NCI-H446 treated with DMSO at 0.1 percent for 48 hours (cell line): ENCODE measurements around the gene GMPR2.
"Not testable (repeated sequence)": the region's sequence is repeated elsewhere in the genome, so short reads cannot be mapped to it uniquely, and the experiment has no call there.

ENCODE experiments used
- DNase-seq: peaks from one replicate; lab custom pipeline; 2025; lab: John Stamatoyannopoulos, UW

GMPR2 gene

DNA sequence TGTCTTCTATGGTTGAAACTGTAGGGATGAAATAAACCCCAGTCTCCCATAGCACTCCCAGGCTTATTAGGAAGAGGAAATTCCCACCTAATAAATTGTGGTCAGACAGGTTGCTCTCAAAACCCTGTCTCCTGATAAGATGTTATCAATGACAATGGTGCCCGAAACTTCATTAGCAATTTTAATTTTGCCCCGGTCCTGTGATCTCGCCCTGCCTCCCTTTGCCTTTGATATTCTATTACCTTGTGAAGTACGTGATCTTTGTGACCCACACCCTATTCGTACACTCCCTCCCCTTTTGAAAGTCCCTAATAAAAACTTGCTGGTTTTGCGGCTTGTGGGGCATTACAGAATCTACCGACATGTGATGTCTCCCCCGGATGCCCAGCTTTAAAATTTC is 30.2 kb upstream of the GMPR2 start:
- not testable (repeated sequence) for DNase-seq

DNA sequence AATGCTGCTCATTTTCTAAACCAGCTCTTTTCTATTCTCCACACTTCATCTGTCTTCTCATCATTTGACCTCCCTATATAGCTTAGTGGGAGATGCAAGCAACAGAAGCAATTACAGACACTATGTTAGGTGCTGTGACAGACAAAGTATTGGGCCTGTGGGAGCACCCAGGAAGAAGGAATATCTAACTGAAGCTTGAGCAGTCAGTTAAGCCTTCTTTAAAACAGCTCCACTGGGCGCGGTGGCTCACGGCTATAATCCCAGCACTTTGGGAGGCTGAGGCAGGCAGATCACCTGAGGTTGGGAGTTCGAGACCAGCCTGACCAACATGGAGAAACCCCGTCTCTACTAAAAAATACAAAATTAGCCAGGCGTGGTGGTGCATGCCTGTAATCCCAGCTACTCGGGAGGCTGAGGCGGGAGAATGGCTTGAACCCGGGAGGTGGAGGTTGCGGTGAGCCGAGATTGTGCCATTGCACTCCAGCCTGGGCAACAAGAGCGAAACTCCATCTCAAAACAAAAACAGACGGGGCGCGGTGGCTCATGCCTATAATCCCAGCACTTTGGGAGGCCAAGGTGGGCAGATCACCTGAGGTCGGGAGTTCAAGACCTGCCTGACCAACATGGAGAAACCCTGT is 29.4 kb upstream of the GMPR2 start:
- not testable (repeated sequence) for DNase-seq

DNA sequence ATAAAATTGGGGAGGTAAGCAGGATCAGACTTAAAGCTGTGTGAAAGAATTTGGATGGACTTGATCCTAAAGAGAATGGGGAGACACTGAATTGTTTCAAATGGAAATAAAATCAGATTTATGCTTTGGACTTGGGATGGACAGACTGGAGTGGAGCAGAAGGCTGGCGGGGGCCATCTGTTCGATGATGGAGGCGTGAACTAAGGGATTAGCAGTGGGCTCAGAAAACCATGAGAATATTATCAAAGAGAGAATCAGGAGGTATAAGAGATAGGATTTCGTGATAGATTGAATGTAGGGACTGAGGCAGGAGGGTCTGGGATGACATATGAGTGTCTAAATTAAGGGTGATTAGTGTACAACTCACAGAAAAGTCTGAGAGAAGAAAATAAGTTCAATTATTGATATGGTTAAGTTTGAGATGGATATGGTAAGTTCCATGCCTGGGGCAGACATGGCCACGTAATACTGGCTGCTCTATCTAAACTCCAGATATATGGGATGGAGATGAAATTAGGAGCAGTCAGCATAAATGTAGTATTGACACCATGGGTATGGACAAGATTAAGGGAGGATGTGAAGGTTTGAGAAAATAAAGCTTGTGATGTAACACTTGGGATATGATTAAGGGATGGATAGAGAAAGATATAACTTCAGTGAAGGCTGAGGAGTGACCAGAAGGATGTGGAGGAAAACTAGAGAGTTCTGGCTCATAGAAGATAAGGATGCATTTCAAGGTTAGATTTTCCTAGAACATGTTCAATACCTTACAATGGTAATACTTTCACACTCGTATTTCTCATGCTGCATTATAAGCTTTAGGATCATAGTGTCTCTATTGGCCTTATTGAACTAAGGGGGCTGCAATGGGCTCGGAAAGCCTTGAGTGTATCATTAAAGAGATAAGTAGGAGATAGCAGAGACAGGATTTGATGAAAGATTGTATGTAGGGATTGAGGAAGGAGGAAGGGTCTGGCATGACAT is 28.3 kb upstream of the GMPR2 start:
- DNase-seq: no peak

DNA sequence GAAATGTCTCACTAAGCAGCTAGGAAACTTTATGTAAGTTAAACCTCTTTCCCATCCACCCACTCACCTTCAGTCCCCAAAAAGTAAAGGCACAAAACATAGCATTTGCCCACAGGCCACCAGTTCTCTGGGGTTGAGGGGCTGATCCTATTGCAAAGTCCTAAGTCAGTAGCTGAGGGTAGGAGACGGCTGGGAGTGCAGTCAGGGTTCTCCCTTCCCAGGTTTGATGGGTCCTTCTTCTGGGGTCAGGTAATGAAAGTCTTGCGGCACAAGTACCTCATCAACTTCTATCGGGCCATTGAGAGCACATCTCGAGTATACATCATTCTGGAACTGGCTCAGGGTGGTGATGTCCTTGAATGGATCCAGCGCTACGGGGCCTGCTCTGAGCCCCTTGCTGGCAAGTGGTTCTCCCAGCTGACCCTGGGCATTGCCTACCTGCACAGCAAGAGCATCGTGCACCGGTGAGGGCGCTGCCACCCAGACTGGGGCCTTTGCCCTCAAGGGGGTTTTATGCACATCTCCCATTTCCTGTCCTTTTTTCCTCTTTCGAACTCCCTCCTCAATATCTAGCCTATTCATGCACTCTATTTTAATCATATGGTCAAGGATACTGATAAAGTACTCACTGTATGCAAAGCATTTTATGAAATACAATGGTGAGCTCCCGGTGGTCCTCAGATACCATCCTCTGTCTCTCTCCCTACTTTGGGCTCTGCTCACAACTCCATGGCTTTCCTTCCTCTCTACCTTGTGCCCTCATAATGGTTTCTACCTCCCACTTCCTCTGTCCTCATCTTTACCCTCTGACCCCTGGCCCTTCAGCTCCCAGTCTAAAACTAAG is 26.2 kb upstream of the GMPR2 start:
- no peak for DNase-seq

DNA sequence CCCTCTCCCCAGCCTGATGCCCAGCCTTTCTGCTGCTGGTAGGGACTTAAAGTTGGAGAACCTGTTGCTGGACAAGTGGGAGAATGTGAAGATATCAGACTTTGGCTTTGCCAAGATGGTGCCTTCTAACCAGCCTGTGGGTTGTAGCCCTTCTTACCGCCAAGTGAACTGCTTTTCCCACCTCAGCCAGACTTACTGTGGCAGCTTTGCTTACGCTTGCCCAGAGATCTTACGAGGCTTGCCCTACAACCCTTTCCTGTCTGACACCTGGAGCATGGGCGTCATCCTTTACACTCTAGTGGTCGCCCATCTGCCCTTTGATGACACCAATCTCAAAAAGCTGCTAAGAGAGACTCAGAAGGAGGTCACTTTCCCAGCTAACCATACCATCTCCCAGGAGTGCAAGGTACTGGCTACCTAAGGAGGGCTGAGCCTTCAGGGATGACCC is 25.6 kb upstream of the GMPR2 start:
- DNase-seq: no peak

DNA sequence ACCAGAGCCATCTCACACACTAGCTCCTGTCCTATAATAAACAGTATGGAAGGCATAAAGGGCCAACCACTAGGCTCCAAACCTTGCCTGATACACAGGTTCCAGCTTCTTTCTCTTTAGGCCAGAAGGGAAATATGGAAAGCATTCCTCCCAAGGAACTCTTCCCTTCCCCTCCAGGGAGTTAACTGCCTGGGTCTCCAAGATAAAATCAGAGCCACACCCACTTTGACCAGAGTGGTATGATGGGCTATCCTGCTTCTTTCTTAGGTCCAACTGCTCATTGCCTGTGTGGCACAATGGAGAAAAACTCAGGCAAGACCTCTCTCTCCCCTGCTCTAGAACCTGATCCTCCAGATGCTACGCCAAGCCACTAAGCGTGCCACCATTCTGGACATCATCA is 25.1 kb upstream of the GMPR2 start:
- no peak for DNase-seq

DNA sequence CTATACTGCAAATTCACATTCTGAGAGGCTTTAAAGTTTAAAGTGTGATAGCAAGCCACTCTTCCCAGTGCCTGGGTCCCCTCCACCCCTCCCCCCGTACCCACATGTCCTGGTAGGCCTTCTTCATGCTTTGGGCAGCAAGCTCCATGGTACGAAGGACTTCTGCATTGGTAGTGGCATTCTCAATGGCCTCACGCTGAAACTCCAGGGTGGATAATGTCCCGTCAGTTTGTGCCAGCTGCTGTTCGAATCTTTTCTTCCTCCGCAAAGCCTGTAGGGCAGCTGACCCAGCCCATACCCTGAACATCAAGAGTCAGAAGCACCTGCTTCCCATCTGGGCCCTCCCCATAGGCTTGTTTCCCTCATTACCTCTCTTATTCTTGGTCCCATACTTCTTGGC is 21.4 kb upstream of the GMPR2 start:
- no peak for DNase-seq

DNA sequence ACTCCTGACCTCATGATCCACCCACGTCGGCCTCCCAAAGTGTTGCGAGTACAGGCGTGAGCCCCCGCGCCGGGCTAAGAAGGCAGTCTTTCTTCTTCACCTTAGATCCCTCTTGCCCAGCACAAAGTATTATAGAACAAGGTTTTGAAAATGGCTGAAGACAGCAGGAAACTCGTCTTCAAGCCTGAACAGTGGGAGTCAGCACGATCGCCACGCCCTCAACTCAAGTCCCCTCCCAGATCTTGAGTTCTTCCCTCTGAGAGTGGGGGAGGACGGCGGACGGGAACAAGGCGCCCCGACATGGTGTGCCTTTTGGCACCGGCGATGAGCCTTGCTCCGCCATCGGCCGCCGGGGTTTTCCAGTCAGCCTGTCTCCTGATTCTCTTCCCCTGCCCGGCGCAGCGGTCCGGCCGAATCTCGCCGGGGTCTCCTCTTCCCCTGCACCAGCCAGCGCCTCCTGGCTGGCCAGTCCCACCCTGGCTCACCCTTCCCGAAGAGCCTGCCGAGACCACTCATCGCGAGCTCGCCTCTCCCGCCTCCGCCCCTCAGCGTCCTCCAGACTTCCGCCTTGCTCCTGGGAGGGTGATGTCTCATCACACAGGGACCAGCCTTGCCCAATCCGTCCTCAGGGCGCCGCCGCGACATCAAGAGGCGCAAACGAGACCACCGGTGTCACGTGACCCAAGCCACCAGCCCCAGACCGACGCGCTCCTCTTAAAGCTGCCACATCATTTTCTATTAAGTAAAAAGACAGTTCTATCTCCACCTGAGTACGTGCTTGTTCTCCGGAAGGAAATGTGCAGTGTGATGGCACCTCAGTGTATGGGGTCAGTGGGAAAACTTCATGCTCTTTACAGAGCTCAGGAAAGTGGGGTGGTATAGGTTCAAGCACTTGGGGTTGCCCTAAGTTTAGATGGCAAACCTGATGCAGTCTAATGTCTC is 19.5 kb upstream of the GMPR2 start, which contains the start of gene CHMP4A:
Gene CHMP4A, minus strand, starts transcription at position 565 of the 942 bp plus-strand sequence. Its CDS starts 49 bp downstream, at position 516.
- peak; percentile 96 for DNase-seq

DNA sequence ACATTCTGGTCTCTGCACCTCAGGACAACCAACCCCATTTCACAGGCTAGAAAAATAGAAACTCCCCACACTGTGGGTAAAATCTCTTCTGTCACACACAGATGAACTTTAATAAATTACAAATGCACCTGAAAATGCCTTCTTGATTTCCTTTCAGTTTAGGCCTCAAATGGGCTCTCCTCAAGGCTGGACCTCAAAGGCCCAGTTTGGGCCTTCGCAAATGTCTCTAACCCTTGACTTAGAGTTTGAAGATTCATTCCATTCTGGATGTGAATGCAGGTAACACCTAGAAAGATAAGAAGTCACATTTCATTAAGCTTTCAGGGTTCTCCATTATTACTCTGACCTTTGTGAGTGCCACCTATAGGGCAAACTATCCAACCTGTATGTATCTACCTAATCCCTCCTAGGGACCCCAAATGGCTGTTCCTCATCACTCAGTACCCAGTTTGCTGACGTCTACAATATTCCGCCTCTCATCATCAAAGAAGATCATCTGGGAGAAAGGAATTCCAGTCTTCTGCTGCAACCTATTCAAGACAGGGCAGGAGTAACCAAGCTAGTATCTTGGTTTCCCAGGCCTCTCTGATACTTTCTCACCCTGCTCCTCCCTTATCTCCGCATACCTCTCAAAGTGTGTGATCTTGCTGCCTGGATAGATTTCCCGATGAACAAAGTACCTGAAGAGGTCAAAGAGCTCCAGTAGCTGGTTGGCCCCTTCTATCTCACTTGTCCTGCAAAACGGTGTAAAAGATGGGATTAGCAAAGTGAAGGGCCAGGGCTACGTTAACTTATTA is 18.7 kb upstream of the GMPR2 start:
- no peak for DNase-seq

DNA sequence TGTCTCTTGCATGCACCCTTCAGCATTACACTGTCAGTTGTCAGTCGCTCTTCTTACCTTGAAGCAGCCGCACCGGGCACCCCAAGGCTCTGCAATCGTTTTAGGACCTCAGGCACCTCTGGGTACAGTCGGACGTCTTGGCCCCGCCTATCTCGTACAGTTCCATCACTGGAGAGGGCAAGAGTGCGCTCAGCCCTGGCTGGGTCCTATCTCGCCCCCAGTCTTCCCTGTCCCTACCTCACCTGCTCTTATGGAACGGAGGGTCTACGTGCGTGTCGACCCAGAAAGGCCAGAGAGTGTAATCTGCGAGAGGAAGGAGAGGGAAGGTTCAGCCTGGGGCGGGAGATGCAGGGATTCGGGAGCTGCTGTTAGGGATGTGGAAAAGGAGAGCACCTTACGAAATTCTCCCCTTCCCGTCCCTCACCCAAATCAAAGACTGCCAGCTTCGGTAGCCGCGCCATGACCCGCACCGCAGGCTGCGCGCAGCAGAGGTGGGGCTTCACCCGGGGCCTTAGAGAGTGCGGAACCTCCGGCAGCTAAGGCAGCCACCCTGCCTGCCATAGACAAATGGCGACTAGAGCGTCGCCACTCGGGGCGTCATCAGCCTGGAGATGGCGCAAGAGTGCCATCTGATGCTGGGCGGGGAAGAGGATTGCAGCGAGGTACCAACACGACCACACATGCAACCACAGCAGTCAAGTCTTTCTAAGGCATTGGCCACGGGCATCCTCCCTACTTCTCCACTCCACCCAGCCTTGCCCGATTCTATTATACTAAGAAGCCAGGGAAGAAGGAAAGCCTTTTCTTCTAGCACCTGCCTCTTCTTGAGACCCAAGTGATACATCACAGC is 17.0 kb upstream of the GMPR2 start, which contains the start of gene MDP1:
Gene MDP1, minus strand, starts transcription at position 572 of the 850 bp plus-strand sequence. Its CDS starts 111 bp downstream, at position 461.
- peak; percentile 72 for DNase-seq

DNA sequence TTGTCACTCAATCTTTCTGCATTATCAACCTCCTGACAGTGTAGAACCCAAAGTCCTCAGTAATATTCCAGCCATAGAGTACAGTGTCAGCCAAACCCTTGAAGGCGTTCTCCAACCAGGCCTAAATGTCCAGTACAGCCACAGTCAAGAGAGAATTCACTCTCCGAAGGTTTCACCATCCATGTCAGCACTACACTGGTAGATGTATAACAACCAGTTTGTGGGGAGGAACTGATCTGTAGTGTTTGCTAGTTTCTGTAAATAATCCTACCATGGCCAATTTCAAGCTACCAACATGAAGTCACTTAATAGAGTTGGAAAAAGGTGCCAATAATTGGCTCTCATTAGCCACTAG is 16.4 kb upstream of the GMPR2 start:
- no peak for DNase-seq

DNA sequence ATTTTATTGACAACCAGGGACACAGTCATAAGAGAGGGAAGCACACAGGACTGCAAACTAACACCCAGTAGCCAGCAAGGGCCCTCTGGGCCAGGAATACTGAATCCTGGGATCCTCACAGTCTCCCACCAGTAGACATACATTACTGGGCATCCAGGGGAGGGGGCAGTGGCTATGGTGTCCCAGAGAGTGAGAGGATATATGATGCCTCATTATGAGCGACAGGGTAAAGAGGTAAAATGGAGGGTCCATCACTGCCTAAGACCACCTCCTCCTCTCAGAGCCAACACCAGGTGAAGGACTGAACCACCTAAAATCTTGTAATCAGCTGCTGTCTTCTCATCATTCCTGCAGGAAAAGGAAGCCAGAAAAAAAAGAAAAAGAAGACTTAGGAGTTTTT is 15.9 kb upstream of the GMPR2 start:
- DNase-seq: not testable (repeated sequence)

DNA sequence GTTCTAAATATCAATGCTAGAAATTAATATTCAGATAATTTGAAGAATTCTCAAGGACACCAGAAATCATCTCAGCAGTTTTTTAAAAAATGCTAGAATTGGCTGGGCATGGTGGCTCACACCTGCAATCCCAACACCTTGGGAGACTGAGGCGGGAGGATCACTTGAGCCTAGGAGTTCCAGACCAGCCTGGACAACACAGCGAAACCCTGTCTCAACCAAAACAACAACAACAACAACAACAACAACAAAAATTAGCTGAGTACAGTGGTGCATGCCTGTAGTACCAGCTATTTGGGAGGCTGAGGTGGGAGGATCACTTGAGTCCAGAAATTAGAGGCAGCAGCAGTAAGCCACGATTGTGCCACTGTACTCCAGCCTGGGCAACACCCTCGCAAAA is 13.6 kb upstream of the GMPR2 start:
- no peak for DNase-seq

DNA sequence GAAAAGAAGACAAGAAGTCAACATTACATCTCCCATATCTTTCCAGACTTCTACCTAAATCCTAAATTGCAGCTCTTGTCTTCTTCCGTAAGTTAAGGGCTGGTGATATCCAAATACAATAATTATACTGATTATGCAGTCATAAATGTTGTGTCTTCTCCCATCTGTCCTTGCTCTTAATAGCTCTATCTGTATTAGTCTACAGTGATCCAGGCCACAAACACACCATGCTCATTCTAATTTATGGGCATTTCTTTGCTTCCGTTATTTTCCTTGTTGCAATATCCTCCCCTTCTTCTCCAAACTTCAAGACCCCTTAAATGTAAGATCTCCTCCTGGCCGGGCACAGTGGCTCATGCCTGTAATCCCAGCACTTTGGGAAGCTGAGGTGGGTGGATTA is 13.2 kb upstream of the GMPR2 start:
- no peak for DNase-seq

DNA sequence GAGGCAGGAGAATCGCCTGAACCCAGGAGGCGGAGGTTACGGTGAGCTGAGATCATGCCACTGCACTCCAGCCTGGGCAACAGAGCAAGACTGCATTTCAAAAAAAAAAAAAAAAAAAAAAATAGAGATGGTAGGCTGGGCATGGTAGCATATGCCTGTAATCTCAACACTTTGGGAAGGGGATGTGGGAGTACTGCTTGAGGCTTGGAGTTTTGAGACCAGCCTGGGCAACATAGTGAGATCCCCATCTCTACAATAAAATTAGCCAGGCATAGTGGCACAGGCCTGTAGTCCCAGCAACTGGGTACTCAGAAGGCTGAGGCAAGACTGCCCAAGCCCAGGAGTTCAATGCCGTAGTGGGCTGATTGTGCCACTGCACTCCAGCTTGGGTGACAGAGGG is 9.7 kb upstream of the GMPR2 start:
- not testable (repeated sequence) for DNase-seq

DNA sequence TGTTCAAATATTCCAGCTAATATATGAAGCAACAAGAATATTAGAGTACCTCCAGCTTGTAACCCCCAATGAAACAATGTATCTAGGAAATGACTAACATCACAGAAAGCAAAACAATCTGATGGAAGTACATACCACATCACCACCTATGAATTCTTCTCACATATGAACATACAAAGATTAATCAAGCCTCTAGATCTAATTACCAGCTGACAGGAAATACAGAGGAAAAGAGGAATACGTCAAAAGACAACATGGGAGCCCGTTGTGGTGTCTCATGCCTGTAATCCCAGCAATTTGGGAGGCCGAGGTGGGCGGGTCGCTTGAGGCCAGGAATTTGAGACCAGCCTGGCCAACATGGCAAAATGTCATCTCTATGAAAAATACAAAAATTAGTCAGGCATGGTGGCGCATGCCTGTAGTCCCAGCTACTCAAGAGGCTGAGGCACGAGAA is 8.1 kb upstream of the GMPR2 start:
- no peak for DNase-seq

DNA sequence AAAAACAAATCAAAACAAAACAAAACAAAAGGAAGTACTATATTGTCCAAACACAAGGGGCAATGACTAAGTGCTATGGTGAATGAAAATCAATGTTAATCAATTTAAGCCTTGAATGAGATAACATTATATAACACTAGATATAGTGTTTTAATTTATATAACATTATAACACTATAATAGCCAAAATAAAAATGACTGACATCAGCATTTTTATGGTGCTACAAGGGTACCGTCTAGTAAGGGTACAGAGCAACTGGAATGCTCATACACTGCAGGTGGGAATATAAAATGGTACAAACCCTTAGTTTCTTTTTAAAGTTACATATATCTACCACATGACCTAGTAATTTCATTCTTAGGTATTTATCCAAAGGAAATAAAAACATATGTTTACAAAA is 6.3 kb upstream of the GMPR2 start:
- no peak for DNase-seq

DNA sequence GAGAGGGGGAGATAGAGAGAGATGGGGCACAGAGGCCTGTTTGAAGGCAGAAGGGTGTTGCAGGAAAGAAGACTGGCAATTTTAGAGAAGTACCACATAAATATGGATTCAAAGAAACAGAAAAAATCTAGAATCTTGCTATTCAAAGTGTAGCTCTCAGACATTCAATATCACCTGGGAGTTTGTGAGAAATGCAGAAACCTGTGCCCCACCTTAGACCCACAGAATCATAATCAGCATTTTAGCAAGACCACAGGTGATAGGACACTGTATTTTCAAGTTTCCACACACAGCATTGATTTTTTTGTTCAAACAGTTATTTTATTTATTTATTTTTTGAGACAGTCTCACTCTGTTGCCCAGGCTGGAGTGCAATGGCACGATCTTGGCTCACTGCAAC is 3.8 kb upstream of the GMPR2 start:
- DNase-seq: no peak
